GM18508 (cell line): ENCODE measurements around the gene ZNF385B.
"Not testable (repeated sequence)": the region's sequence is repeated elsewhere in the genome, so short reads cannot be mapped to it uniquely, and the experiment has no call there.

Experiments used
- ATAC-seq: cut with Tn5 transposase; IDR thresholded peaks from one replicate; pipeline ENCODE4 v1.9.1; 2021; ENCODE audit warnings: moderate number of reproducible peaks; ENCODE audit not compliant: insufficient read depth, unreplicated experiment

ZNF385B gene

GRCh38 chr2:179646862-179647587 lies 214.4 kb downstream of the ZNF385B start:
- no peak for ATAC-seq

GRCh38 chr2:179646173-179646769 lies 215.1 kb downstream of the ZNF385B start:
- ATAC-seq = no peak

- no peak for ATAC-seq
These were observed 216.4 kb downstream of the ZNF385B start for GRCh38 chr2:179645047-179645446.

GRCh38 chr2:179642462-179642861 lies 218.9 kb downstream of the ZNF385B start:
- ATAC-seq = no peak

GRCh38 chr2:179636995-179637394 lies 224.4 kb downstream of the ZNF385B start:
- no peak for ATAC-seq

- no peak for ATAC-seq
These were observed 225.1 kb downstream of the ZNF385B start for GRCh38 chr2:179636100-179636980.

- ATAC-seq = not testable (repeated sequence)
These were observed 229.5 kb downstream of the ZNF385B start for GRCh38 chr2:179631769-179632385.

- ATAC-seq = not testable (repeated sequence)
These were observed 231.6 kb downstream of the ZNF385B start for GRCh38 chr2:179629776-179630175.

GRCh38 chr2:179626261-179626660 lies 235.2 kb downstream of the ZNF385B start:
- no peak for ATAC-seq

- no peak for ATAC-seq
These were observed 238.6 kb downstream of the ZNF385B start for GRCh38 chr2:179622635-179623300.

GRCh38 chr2:179622112-179622511 lies 239.3 kb downstream of the ZNF385B start:
- no peak for ATAC-seq

GRCh38 chr2:179619947-179620467 lies 241.4 kb downstream of the ZNF385B start:
- ATAC-seq = no peak

GRCh38 chr2:179614121-179614520 lies 247.3 kb downstream of the ZNF385B start:
- no peak for ATAC-seq

GRCh38 chr2:179613701-179614100 lies 247.7 kb downstream of the ZNF385B start:
- ATAC-seq = no peak

GRCh38 chr2:179613299-179613651 lies 248.1 kb downstream of the ZNF385B start:
- no peak for ATAC-seq

GRCh38 chr2:179612591-179613298 lies 248.7 kb downstream of the ZNF385B start:
- ATAC-seq = no peak

- ATAC-seq = no peak
These were observed 249.3 kb downstream of the ZNF385B start for GRCh38 chr2:179612108-179612507.

- ATAC-seq = no peak
These were observed 255.3 kb downstream of the ZNF385B start for GRCh38 chr2:179606141-179606540.

GRCh38 chr2:179605341-179605740 lies 256.1 kb downstream of the ZNF385B start:
- no peak for ATAC-seq
